ENCODE measurements around the gene RNF44.

DNA sequence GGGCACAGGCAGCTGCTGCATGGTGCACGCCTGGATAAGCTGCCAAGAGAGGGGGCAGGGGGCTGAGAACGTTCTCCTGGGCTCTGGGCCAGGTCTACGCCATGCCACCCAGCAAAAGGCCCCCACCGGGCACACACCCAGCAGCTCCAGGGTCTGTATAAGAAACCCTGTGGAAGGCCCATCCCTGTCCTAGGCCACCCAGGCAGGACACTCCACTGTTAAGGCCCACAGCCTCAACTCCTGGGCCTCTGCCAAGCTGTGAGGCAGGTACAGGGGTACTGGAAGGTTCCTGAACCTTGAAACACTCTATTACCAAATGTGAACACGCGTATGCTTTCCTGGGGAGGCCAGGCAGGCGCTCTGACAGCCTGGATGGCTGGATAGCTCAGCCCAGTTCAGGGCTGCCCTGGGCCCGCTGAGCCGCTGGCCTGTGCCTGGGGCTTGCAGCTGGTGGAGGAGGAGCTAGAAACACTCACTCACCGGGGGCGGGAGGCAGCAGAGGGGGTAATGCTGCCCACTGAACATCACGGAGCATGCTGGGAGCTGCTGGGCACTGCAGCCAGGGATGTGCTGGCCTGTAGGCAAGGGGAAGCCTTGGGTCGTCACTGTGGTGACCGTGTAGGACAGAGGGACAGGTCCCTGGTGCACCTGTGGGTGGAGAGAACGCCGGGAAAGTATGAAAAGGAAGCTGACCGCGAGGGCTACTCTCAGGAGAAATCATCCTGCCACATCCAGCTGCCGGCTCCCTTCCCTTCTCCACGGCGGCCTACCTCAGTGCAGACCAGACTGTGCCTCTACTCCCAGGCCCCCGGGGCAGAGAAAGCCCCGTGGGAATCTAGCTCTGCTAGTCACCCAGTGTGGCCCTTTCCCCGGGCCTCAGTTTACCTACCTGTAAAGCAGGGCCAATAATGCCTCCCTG is 6.0 kb downstream of the RNF44 start:
- no peak for TF ChIP-seq CTCF (IDR thresholded peaks at IDR 0.05; ENCODE audit: insufficient read depth, low read length)
- TF ChIP-seq GABPA (IDR thresholded peaks at IDR 0.05; ENCODE audit: low read depth), result no peak
- TF ChIP-seq POLR2AphosphoS5 (IDR thresholded peaks at IDR 0.05; ENCODE audit: low read depth), result peak; percentile 8; the same call in 1 of the 2 replicates
